SK-N-MC (cell line): ENCODE data around the gene MLH1.

Experiments
- EZH2 ChIP-seq: fragments of 200-600 bp; sonication (generic); IDR thresholded peaks from one replicate; pipeline ENCODE4 v1.6.1; 2017; ENCODE audit warnings: antibody characterized with exemption
- POLR2AphosphoS5 ChIP-seq: IDR thresholded peaks from 2 replicates; pipeline ENCODE4 v1.6.1; 2012; ENCODE audit warnings: mild to moderate bottlenecking, low read depth, low read length, borderline replicate concordance

DNA sequence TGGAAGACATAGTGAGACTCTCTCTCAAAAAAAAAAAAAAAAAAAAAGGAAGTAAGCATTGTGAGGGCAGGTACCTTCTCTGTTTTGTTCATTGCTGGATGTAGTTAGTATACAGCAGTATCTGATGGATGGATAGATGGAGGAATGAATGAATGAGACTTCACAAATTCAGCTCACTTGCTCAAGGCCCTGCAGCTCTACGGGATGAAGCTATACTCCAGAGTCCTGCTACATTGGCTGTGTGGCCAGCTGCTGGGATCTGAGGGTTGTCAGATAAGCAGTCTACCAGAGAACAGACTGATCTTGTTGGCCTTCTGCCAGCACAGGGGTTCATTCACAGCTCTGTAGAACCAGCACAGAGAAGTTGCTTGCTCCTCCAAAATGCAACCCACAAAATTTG is 35.0 kb downstream of the MLH1 start:
- no peak for TF ChIP-seq POLR2AphosphoS5
- TF ChIP-seq EZH2: no peak
